ENCODE measurements around the gene MARCHF10.

DNA sequence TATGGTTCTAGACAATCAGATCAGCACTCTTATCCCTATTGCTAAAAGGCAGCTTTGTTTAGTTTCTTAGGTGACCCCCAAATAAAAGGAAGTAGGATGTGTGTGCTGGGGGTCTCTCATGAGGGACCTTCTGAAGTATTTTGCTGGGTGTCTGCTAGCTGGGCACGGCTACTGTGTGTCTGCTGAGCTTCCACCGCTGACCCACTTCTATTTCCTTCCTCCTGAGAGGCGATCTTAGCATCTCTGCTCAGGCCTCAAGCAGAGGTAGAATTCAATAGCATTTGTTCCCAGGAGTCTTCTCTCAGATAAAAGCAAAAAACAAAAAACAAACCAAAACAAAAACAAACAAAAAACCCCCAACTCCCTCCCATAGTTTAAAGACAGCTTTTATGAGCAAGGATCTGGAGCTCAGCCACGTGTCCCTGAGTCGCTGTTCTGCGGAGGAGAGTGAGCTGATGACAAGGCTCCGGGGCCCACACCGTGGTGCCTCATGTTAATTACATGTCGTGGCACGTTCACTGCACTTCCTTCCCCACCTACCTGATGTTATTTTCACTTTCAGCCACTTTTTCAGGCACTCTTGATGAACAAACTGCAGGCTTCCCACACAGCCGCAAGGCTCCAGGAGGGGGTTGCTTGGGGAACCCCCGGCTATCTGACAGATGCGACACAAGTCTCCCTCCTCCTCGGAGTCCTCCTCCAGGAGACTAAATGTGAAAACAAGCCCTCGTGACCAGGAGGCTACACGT, 83.5 kb downstream of the MARCHF10 start:
- no peak for TF ChIP-seq ZNF23 (CRISPR knock-in tag; IDR thresholded peaks at IDR 0.05)
- TF ChIP-seq MAFK (IDR thresholded peaks at IDR 0.05; ENCODE audit: low read length), result no peak
- TF ChIP-seq YBX1 (IDR thresholded peaks at IDR 0.05), result no peak
- TF ChIP-seq, protein P1, sequence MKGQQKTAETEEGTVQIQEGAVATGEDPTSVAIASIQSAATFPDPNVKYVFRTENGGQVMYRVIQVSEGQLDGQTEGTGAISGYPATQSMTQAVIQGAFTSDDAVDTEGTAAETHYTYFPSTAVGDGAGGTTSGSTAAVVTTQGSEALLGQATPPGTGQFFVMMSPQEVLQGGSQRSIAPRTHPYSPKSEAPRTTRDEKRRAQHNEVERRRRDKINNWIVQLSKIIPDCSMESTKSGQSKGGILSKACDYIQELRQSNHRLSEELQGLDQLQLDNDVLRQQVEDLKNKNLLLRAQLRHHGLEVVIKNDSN (CRISPR knock-in tag; IDR thresholded peaks at IDR 0.05), result no peak
- TF ChIP-seq CHD4 (IDR thresholded peaks at IDR 0.05; ENCODE audit: insufficient read depth, insufficient replicate concordance, low read depth, low read length, poor library complexity, severe bottlenecking), result no peak
- TF ChIP-seq, protein P2, sequence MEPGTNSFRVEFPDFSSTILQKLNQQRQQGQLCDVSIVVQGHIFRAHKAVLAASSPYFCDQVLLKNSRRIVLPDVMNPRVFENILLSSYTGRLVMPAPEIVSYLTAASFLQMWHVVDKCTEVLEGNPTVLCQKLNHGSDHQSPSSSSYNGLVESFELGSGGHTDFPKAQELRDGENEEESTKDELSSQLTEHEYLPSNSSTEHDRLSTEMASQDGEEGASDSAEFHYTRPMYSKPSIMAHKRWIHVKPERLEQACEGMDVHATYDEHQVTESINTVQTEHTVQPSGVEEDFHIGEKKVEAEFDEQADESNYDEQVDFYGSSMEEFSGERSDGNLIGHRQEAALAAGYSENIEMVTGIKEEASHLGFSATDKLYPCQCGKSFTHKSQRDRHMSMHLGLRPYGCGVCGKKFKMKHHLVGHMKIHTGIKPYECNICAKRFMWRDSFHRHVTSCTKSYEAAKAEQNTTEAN (CRISPR knock-in tag; IDR thresholded peaks at IDR 0.05), result no peak
- TF ChIP-seq SOX6 (IDR thresholded peaks at IDR 0.05), result no peak
- TF ChIP-seq, protein P3, sequence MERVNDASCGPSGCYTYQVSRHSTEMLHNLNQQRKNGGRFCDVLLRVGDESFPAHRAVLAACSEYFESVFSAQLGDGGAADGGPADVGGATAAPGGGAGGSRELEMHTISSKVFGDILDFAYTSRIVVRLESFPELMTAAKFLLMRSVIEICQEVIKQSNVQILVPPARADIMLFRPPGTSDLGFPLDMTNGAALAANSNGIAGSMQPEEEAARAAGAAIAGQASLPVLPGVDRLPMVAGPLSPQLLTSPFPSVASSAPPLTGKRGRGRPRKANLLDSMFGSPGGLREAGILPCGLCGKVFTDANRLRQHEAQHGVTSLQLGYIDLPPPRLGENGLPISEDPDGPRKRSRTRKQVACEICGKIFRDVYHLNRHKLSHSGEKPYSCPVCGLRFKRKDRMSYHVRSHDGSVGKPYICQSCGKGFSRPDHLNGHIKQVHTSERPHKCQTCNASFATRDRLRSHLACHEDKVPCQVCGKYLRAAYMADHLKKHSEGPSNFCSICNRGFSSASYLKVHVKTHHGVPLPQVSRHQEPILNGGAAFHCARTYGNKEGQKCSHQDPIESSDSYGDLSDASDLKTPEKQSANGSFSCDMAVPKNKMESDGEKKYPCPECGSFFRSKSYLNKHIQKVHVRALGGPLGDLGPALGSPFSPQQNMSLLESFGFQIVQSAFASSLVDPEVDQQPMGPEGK (CRISPR knock-in tag; IDR thresholded peaks at IDR 0.05; ENCODE audit: borderline replicate concordance), result no peak
- TF ChIP-seq, protein P4, sequence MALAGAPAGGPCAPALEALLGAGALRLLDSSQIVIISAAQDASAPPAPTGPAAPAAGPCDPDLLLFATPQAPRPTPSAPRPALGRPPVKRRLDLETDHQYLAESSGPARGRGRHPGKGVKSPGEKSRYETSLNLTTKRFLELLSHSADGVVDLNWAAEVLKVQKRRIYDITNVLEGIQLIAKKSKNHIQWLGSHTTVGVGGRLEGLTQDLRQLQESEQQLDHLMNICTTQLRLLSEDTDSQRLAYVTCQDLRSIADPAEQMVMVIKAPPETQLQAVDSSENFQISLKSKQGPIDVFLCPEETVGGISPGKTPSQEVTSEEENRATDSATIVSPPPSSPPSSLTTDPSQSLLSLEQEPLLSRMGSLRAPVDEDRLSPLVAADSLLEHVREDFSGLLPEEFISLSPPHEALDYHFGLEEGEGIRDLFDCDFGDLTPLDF (CRISPR knock-in tag; IDR thresholded peaks at IDR 0.05), result no peak

All from K562 (cell line).